ENCODE results near the gene NGB.

NGB gene

GRCh38 chr14:77245820-77246219 lies 25.2 kb downstream of the NGB start:
- no peak for TF ChIP-seq CTCF (IDR thresholded peaks at IDR 0.05; ENCODE audit: low read depth, low read length)
- H3K4me3 ChIP-seq (ENCODE audit: low read depth, low read length): no peak overlapping the region

- no peak overlapping the region for H3K4me3 ChIP-seq (ENCODE audit: low read depth, low read length)
These were observed 27.2 kb downstream of the NGB start for GRCh38 chr14:77243853-77244252.

GRCh38 chr14:77242752-77243151 lies 28.3 kb downstream of the NGB start:
- H3K4me3 ChIP-seq (ENCODE audit: low read depth, low read length): no peak overlapping the region
- TF ChIP-seq CTCF (IDR thresholded peaks at IDR 0.05; ENCODE audit: low read depth, low read length): no peak

More at GRCh38 chr14:77243853-77244252, 27.2 kb downstream of the NGB start:
- TF ChIP-seq CTCF (IDR thresholded peaks at IDR 0.05; ENCODE audit: low read depth, low read length): no peak

- no peak overlapping the region for H3K4me3 ChIP-seq (ENCODE audit: low read depth, low read length)
- no peak for TF ChIP-seq CTCF (IDR thresholded peaks at IDR 0.05; ENCODE audit: low read depth, low read length)
These were observed 29.1 kb downstream of the NGB start for GRCh38 chr14:77241955-77242354.

- no peak for TF ChIP-seq CTCF (IDR thresholded peaks at IDR 0.05; ENCODE audit: low read depth, low read length)
- no peak overlapping the region for H3K4me3 ChIP-seq (ENCODE audit: low read depth, low read length)
These were observed 30.6 kb downstream of the NGB start for GRCh38 chr14:77240336-77240915.

GRCh38 chr14:77239412-77239811 lies 31.6 kb downstream of the NGB start:
- TF ChIP-seq CTCF (IDR thresholded peaks at IDR 0.05; ENCODE audit: low read depth, low read length): no peak

GRCh38 chr14:77238996-77239395 lies 32.0 kb downstream of the NGB start:
- no peak overlapping the region for H3K4me3 ChIP-seq (ENCODE audit: low read depth, low read length)
- no peak for TF ChIP-seq CTCF (IDR thresholded peaks at IDR 0.05; ENCODE audit: low read depth, low read length)

More at GRCh38 chr14:77239412-77239811, 31.6 kb downstream of the NGB start:
- H3K4me3 ChIP-seq (ENCODE audit: low read depth, low read length): no peak overlapping the region

All from WI38 (cell line).